Activated CD8-positive, alpha-beta memory T cell treated with anti-CD3 and anti-CD28 coated beads, Interleukin-2, amount 50 U/mL, for 4 hours (primary cell): ENCODE results near the gene SEPTIN12.

Experiments used
- DNase-seq: peaks from one replicate; pipeline ENCODE4 v3.0.0-alpha.2; 2020

SEPTIN12 gene, protein sequence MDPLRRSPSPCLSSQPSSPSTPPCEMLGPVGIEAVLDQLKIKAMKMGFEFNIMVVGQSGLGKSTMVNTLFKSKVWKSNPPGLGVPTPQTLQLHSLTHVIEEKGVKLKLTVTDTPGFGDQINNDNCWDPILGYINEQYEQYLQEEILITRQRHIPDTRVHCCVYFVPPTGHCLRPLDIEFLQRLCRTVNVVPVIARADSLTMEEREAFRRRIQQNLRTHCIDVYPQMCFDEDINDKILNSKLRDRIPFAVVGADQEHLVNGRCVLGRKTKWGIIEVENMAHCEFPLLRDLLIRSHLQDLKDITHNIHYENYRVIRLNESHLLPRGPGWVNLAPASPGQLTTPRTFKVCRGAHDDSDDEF

DNA sequence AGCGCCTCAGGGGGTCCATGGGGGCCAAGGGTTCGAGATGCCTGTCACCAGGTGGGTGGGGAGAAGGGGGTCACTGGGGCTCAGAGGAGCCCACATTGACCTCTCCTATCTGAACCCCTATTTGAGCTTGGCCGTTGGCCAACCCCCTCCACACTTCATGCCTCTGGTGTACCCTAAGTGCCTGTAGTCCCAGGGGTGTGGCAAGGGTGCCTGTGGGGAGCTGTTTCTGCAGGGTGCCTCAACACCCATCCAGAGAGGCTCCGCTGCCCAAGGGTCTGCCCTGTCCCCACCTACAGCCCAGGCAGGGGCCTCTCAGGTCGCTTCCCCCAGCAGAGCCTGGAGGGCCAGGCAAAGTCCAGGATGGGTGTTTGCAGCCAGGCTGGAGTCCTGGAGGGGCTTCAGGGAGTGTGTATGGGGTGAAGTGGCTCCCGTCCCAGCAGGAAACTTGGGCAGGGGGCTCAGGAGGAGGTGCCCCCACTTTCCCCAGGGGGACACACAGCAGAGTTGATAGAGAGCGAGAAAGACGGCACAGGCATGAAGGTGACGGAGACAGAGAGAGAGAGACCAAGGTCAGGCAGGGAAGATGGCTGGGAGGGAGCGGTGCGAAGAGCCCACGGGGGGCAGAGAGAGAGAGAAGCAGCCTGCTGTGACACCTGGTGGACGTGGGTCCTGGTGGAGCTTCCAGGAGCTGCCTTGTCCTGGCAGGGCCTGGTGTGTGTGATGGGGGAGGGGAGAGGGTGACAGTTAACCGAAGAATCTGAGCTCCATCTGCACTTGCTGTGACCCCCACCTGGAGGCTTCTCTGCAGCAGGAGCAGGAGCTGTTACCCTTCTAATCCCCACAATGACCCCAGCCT lies at the start of gene SEPTIN12:
TSS of gene SEPTIN12 (minus strand) at position 719 of the 856 bp plus-strand sequence. CDS start at position 19, 700 bp downstream.
- DNase-seq: no peak

DNA sequence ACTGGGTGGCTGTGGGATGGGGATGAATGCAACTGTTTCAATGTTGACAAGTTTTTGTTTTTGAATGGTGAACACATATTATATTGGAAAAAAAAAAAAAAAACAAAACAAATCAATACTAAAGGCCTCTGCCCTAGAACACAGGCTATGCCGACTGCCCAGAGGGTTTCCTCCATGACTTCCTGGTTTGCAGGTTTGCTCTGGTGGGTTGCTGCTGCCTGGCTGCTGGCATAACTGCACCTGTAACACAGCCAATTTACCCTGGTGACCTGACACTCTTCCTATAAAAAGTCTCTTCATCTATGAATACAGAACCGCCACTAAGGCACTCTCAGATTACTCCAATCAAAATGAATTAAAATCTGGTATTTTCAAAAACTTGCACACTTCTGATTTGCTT lies 48.6 kb upstream of the SEPTIN12 start:
- DNase-seq: no peak

DNA sequence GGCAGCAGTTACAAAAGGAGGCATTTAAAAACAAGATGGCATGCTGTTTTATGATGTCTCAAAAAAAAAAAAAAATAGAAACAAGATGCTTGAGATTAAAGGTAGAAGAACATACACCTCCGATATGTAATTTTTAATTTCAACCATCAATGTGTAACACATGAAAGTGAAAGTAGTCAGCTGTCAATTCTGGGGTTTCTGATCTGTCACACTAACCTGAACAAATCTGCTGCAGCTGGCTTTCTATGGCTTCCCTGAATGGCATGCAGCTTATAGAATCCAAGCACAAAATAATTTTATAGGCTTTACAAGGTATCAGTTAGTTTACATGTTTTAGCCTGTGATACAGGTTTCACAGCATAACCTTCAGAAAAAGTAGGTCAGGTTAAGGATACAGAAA lies 45.4 kb upstream of the SEPTIN12 start:
- no peak for DNase-seq

DNA sequence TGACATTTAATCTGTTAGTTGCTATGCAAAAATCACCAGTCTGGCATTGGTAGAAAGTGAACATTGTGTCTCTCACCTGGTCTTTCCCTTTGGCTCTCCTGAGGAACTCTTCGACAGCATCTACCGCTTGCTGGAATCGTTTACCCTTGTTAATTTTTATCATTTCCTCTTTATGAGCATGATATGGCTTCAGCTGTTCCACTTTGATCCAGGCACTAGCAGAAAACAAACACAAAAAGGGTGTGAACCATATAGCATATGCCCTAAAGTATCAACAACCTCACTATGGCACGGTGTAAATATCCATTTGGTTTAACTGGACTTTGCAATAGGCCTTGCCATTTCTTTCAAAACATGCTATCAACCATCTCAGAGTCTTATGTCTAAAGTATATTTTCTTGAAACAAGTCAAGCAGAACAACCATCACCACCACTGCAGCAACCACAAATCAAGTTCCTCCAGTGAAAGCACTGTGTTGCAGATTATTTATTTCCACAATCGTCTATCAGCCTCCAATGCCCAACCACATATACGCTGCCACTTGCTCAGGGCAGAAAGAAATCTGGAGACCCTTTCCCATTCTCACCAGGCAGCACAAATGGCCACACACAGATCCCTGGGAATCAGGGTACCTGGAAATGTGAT lies 44.7 kb upstream of the SEPTIN12 start:
- no peak for DNase-seq

DNA sequence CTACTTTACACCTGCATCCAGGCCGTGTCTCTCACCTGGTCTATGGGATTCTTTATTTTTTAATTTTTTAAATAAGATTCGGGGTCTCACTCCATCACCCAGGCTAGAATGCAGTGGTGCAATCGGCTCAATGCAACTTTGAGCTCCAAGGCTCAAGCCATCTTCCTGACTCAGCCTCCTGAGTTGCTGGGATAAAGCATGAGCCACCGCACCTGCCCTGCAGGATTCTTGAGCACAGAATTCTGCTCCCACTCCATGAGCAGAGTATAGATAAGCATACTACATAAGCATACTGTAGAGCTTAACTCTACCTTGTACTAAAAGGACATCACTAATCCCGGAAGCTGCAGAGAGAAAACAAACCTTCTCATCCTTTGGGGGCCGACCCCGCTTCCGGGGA lies 43.5 kb upstream of the SEPTIN12 start:
- no peak for DNase-seq

DNA sequence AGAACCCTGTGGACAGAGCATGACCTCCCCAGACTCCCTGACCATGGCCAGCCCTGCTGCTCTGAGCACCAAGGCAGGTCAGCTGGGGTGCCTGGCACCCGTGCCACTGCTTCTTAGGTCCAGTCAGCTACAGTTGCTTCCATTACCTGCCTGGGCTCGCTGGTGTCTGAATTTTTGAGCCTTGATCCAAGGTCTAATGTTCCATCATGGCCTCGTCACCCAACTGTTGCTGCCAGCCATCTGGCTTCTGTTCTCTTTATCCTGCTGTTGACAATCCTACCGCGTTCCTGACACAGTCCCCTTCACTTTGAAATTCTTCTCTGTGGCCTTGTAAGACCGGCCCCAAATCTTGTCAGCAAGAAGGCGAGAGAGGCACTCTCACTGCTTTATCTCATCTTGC lies 42.3 kb upstream of the SEPTIN12 start:
- DNase-seq: no peak

DNA sequence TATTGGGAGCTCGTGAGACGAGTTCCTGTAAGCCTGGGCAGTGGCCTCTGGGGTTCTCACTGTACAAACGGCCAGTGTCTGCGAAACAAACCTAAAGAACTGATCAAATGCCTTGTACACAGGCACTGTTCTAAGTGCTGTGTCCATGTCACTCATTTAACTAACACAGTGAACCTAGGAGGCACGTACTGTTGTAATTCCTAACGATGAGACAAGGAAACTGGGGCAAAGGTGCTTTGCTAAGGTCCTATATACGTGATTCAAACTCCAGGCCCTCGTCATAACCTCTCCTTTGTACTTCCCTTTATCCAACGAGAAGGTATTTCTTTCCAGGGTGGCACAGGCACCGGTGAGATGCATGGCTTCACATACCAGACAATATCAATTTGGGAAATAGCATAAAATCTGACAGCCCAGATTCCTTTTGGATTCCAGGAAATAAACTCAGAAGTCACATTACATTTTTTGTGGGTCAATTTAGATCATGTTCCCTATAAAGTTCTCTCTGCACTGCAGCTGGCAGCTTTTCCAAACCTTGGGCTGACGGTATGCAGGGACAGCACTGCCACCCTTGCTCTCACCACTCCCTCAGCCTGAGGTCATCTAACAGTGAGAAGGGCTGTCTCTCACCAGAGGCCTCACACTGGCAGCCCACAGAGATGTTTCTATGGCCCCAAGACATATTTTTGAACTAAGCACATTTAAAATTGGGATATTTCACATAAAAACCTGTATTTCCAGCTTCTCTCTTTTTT lies 40.6 kb upstream of the SEPTIN12 start:
- DNase-seq: no peak

DNA sequence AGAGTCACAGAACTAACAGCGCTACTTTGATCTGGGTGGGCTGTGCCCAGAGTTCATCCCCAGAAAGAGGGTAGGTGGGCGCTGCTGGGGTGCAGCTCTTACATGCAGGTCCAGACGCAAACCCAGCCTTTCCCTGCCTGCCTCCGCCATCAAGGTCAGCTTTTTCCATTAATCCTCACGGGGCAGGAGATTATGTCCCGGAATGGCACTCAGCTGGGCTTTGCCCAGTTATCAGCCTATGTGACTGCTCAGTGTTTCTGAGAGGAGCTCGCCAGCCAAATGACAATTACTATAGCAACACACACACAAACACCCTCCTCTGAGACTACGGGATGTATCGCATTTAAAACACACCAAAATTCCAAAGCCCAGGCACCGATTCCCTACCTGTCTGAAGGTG lies 38.8 kb upstream of the SEPTIN12 start:
- no peak for DNase-seq

DNA sequence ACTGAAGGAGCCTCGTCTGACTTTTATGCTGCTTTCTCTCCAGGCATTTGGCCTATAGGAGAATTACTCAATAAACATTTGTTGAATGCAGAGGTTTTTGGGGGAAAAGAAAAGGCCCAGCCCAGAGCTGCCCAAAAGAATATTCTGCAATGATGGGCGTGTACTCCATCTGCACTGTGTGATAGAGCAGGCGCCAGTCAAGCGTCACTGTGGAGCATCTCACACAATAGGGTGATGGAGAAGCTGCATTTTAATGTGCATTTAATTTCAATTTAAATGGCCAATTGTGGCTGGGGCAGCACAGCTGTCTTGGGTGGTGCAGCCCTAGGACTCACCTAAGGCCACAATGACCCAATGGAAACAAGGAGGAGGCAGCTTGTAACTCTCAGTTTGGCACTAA lies 38.4 kb upstream of the SEPTIN12 start:
- no peak for DNase-seq

DNA sequence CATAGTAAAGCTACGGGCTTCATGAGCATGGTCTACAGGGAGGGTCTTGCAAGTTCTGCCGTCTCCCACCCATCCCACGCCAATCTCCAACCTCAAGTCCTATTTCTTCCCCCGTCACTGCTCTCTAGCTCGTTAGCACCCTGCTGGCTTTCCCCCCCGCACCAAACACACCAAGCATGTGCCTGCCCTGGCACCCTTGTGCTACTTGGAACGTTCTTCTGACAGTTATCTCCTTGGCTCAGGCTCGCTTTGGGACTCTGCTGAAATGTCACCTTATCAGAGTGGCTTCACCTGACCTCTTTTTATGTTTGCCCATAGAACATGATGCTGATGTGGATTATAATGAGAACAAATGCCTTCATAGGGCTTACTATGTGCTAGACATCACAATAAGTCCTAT lies 37.1 kb upstream of the SEPTIN12 start:
- no peak for DNase-seq

DNA sequence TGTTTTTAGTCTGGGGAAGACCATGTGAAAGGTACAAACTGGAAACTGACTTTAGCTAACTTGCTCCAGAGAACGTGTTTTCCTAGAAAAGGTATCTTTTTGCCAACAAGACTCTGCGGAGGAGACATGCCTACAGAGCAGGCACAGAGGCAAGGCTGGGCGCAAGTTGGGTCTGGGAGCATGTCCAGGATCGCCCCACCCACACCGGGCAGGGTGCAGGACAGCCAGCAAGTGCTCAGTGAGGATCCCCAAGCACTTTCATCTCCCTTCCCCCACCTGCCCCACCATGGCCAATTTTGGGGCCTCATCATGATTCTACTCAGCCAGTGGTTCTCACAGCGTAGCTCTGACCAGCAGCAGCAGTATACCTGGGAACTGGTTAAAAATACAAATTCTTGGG lies 32.5 kb upstream of the SEPTIN12 start:
- DNase-seq: no peak

DNA sequence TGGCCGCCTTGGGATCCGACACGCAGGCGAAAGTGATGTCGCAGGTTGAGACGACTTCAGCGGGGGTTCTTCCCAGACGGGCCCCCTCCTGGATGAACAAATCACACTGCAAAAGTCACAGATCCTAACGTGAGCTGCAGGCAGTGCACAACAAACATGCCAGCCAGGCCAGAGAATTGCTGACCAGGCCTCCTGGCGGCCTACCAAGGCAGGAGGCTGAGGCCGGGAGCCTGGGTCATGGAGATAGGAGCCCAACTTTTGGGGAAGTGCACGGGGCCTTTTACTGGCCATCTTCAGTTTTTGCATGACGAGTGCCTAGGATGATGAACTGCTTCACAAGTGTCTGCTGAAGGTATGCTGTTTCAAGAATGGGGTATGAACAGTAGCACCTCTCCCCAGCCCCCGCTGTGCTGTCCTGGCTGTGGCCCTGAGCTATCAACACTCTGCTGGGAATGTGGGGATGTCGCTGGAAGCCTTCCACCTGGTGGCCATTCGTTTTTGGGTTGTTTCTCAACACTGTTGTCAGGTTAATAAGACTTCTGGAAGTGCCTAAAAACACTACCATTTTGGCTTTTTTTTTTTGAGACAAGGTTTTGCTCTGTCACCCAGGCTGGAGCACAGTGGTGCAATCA lies 26.5 kb upstream of the SEPTIN12 start:
- DNase-seq: no peak

DNA sequence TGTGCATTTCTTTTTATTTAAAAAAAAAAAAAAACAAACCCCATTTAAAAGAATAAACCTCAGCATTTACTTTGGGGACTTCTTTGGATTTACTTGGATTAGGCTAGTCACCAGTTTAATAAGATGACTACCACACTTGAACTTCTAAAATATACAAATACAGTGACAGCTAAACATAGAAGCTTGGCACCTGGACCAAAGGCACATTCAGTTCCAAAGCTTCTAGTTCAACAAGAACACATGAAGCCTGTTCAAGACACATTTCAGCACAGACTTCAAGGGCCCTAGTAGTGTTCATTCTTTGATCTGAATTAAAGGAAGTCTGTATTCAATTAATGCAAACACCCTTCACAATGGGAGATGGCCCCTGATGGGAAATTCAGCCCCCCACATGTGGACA lies 25.9 kb upstream of the SEPTIN12 start:
- no peak for DNase-seq

DNA sequence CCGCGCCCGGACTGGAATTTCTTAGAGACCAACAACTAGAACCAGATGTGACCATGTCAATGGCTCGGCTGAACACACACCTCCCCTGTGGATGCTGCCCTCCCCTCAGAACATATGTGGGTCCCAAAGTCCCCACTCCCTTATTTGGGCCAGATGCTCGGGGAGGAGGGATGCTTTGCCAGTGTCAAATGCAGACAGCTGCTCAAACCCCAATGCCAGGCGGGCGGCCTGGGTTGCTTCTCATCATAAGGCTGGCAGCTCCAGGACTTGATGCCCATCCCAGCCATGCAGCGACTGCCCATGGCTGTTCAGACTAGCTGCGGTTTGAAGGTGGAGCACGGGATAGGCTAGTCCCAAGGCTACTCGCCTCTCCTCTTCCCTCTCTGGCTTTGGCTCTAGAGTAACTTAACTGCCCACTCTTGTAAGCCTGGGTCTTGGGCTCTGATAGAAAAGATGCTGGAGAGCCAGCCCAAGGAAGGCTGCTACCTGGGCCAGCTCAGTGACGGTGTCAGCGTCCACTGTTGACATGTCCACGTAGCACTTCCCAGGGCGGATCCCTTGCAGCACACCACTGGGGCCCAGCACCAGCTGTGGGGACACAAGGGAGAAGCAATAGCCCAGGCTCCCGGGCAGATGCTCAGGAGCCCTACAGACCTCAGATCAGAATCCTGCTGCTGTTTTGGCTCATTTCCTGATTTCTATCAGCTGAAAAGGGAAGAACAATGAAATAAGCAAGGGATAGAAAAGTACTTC lies 25.3 kb upstream of the SEPTIN12 start:
- DNase-seq: no peak

DNA sequence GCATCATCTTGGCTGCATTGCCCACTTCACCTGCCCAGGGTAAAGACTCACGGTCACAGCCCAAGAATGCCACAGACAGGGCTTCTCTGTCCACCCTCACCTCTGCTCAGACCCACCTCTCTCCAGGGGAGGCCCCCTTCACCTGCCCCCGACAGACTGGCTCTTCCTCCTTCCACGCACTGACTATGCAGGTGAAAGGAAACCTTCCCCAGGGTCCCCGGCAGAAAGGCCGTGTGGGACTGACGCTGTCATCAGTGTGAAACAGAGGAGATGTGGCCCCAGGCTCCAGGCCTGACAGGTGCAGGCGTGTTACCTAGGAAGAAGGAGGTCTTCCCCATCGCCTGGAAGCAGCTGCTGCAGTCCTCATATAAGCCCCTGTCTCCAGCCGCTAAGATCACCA lies 23.6 kb upstream of the SEPTIN12 start:
- DNase-seq: no peak

DNA sequence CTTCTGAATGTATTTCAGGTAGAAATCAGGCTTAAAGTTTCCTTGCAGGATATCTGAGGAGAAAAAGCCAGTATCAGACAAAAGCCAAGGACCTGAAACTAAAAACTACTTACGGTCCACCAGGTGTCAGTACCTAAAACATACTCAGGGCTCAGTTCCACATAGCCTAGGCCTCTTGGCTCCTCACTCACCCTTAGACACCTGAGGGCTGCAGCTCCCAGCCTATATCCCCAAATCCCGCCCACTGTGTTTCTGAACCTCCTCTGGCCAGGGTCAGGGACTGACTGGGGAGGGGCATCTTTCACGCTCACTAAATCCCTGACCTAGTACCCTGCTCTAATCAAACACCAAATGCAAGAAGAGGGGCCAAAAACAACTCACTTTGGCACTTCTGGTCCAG lies 23.1 kb upstream of the SEPTIN12 start:
- DNase-seq: no peak

DNA sequence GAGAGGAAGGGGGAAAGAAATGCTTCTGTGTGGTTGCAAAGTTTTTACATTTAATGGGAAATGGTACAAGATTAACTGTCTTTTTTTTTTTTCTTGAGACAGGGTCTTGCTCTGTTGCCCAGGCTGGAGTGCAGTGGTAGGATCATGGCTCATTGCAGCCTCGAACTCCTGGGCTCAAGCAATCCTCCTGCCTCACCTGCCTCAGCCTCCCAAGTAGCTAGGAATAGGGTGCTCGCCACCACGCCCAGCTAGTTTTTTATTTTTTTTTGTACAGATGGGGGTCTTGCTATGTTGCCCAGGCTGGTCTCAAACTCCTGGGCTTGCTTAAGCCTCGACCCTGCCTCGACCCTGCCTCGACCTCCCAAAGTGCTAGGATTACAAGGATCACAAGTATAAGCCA lies 18.1 kb upstream of the SEPTIN12 start:
- DNase-seq: no peak

DNA sequence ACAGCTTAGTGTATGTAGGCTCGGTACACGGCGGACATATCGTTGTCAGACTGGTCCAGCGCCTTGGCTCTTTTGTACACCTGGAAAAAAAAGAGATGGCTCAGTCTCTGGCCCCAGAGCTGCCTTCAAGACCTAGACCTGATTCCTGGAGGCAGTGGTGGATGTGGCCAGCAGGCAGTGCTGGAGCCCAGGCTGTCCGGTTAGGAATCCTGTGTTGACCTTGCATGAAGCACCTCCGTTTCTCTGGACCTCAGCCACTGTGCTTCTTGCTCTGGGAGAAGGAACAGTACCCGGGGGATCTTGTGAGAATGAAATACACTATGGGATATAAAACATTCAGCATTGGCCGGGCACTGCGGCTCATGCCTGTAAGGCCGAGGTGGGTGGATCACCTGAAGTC lies 17.1 kb upstream of the SEPTIN12 start:
- DNase-seq: no peak

DNA sequence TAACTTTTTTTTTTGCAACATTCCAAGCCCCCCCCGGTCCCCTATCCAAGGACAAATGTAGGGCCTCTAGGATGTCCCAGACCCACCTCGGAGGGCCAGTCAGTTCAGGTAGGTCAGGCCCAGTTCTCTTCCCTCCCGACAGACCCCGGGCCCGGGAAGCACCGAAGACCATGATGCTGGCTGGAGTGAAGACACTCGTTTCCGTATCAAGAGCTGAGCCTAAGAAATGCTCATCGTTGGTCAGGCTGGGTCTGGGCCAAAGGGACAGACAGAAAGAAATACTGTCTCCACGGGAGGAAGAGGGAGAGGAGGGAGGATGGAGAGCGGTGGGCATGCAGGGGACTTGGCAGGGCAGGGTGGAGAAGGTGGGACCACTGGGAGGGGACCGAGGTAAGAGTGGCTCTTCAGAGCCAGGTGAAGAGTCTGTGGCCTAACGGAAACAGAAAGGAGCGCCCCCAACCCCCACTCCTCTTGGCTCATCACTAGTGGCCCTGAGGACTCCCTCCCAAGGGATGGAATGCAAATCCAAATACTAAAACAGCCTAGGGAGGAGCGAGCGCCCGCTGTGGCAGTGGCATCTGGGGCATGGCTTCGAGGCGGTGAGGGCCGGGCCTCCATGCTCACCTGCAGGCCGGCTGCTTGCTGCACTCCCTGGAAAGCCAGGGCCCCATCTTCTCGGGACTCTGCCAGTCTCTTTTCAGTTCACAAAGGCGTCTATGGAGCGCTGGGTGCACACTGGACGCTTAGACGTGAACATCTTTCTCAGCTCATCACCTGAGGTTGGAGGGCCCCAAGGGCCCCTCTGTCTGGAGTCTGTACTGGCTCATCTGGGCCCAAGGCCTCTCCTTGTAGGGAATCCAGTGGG lies 16.0 kb upstream of the SEPTIN12 start:
- DNase-seq: no peak

DNA sequence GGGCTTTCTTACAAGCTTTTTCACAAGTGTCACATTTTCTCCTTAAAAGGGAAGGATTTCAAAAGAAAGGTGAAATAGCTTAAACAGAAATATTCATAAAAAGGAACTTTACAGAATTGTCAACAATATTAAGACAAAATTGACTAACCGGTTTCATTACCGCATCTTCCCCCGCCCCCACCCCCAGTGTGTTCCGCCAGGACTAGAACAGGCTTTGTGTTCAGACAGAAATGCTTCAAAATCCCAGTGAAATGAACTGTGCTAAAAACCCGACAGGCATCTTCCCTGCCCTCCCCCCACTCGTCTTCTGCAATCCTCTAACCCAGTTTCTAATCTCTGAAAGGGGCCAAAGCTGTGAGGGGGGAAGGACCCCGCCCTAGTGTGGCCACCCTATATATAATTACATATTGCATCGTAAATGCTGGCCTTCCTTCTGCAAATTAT lies 15.3 kb upstream of the SEPTIN12 start:
- no peak for DNase-seq
